ENCODE results near the gene TLR2. TPM values are rescaled to one million over a fixed set of nuclear protein-coding genes. Genes with fewer than 3 reads are reported as not detected.

The TLR2 gene
- polyA plus RNA-seq, 3 donors: 133 to 187 (median 162) TPM

GRCh38 chr4:153655002-153655541, 29.0 kb upstream of the TLR2 start:
- H3K36me3 ChIP-seq (replicated peaks in 1 of 2; ENCODE audit: control insufficient read depth in 1 of 2, insufficient read depth in 2 of 2, low read length in 2 of 2): no peaks in the 10 kb centered on the region
- H3K27ac ChIP-seq (ENCODE audit: low read depth in 1 of 2, low read length in 2 of 2): peak overlapping the region; percentile 91 to 100
- H3K27me3 ChIP-seq (ENCODE audit: control insufficient read depth in 2 of 2, insufficient read depth in 2 of 2, low read length in 2 of 2): no peaks in the 10 kb centered on the region
- TF ChIP-seq CTCF (IDR thresholded peaks at IDR 0.05): no peak
- peak overlapping the region; percentile 44 to 87 (median 74) for H3K4me3 ChIP-seq (replicated peaks in 1 of 3; ENCODE audit: low read depth in 2 of 3, low read length in 3 of 3)
- H3K79me2 ChIP-seq (ENCODE audit: insufficient read depth, low read length): peaks cover 75% of the 10 kb centered on the region
- peaks cover 95 to 97% of the 10 kb centered on the region in 2 donors for H3K4me1 ChIP-seq (ENCODE audit: control insufficient read depth in 1 of 2, insufficient read depth in 2 of 2, low read length in 2 of 2)
- Mint-ChIP-seq H3K36me3 (peaks cover 13 to 17% of the 10 kb centered on the region in 2 donors), H3K4me3 (peak overlapping the region; percentile 76 to 92), H3K4me1 (peaks cover 89% of the 10 kb centered on the region), H3K27me3 (ENCODE audit: low read depth in 3 of 3) (peaks cover 0 to 4% (median 2%) of the 10 kb centered on the region in 3 donors), H3K9me3 (peaks cover 0 to 2% (median 0%) of the 10 kb centered on the region in 7 donors), H3K27ac (peak overlapping the region; percentile 95 to 99 (median 99))
- intact Hi-C loops (cut with micrococcal nuclease): no loop called here
- 54% methylated on average over 3 of the region's 4 CpGs for WGBS (ENCODE audit: insufficient coverage)
- peak overlapping the region; percentile 80 for H3K4me2 ChIP-seq (replicated peaks; ENCODE audit: extremely low read depth, low read length, poor library complexity, severe bottlenecking)
- peak; percentile 25 to 41 (median 40) for DNase-seq
- H3K9me3 ChIP-seq (replicated peaks in 1 of 2; ENCODE audit: control insufficient read depth in 1 of 2, insufficient read depth in 1 of 2, low read length in 2 of 2): no peaks in the 10 kb centered on the region
- H3K9ac ChIP-seq (ENCODE audit: insufficient read depth, low read length, poor library complexity, severe bottlenecking): peak overlapping the region; percentile 69
- H2AFZ ChIP-seq (ENCODE audit: insufficient read depth, low read depth, low read length, poor library complexity, severe bottlenecking): no peak overlapping the region
- no peaks in the 10 kb centered on the region for H4K20me1 ChIP-seq (ENCODE audit: insufficient read depth, low read length)

DNA sequence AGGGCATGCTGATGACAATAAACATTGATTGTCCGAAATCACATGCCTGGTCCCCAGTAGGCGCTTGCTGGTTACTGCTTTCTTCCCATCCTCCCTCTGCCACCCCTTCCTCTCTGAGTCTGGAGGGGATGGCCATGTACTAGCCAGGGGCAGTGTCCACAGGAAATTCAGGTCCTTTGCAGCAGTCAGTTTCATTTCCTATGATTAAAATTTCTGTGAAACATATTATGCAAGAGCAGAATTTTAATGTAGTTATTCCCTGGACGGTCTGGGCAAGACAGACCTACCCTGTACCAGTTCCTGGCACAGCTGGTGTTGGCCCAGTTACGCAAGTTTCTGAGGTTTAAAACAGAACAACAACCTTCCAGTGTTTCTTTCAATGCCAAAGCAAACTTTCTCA, 28.2 kb upstream of the TLR2 start:
- H3K9ac ChIP-seq (ENCODE audit: insufficient read depth, low read length, poor library complexity, severe bottlenecking): peak overlapping the region; percentile 69
- peak overlapping the region; percentile 95 to 99 (median 99) for H3K27ac Mint-ChIP-seq
- H2AFZ ChIP-seq (ENCODE audit: insufficient read depth, low read depth, low read length, poor library complexity, severe bottlenecking): no peak overlapping the region
- peaks cover 71% of the 10 kb centered on the region for H3K79me2 ChIP-seq (ENCODE audit: insufficient read depth, low read length)
- H3K27me3 Mint-ChIP-seq (ENCODE audit: low read depth in 3 of 3): peaks cover 0 to 4% (median 2%) of the 10 kb centered on the region in 3 donors
- peak overlapping the region; percentile 44 to 87 (median 74) for H3K4me3 ChIP-seq (replicated peaks in 1 of 3; ENCODE audit: low read depth in 2 of 3, low read length in 3 of 3)
- H3K4me3 Mint-ChIP-seq: peak overlapping the region; percentile 76 to 92
- H3K9me3 Mint-ChIP-seq: peaks cover 0 to 1% (median 0%) of the 10 kb centered on the region in 7 donors
- no peaks in the 10 kb centered on the region for H3K9me3 ChIP-seq (replicated peaks in 1 of 2; ENCODE audit: control insufficient read depth in 1 of 2, insufficient read depth in 1 of 2, low read length in 2 of 2)
- intact Hi-C loops (cut with micrococcal nuclease): no loop called here
- H3K36me3 Mint-ChIP-seq: peaks cover 9 to 15% of the 10 kb centered on the region in 2 donors
- DNase-seq: peak; percentile 79 to 94 (median 94)
- no peak for TF ChIP-seq CTCF (IDR thresholded peaks at IDR 0.05)
- peak overlapping the region; percentile 91 to 100 for H3K27ac ChIP-seq (ENCODE audit: low read depth in 1 of 2, low read length in 2 of 2)
- no peaks in the 10 kb centered on the region for H3K27me3 ChIP-seq (ENCODE audit: control insufficient read depth in 2 of 2, insufficient read depth in 2 of 2, low read length in 2 of 2)
- H3K4me2 ChIP-seq (replicated peaks; ENCODE audit: extremely low read depth, low read length, poor library complexity, severe bottlenecking): peak overlapping the region; percentile 80
- no peaks in the 10 kb centered on the region for H3K36me3 ChIP-seq (replicated peaks in 1 of 2; ENCODE audit: control insufficient read depth in 1 of 2, insufficient read depth in 2 of 2, low read length in 2 of 2)
- H3K4me1 Mint-ChIP-seq: peaks cover 89% of the 10 kb centered on the region
- peaks cover 95 to 97% of the 10 kb centered on the region in 2 donors for H3K4me1 ChIP-seq (ENCODE audit: control insufficient read depth in 1 of 2, insufficient read depth in 2 of 2, low read length in 2 of 2)
- no peaks in the 10 kb centered on the region for H4K20me1 ChIP-seq (ENCODE audit: insufficient read depth, low read length)
- WGBS (ENCODE audit: insufficient coverage): 8% methylated on average over 3 of the region's 4 CpGs
